Right atrium auricular region (tissue), 2 donors: ENCODE results near the gene TMEM170B. TPM values are rescaled to one million over a fixed set of nuclear protein-coding genes. Genes with fewer than 3 reads are reported as not detected.

Experiments used
- DNase-seq: peaks from one replicate; pipeline ENCODE4 v3.0.0-alpha.2; 2019; ENCODE audit warnings: low spot score
- H3K27ac ChIP-seq, 2 donors: fragments of 200-600 bp; sonication (generic); 1 replicate in 1 of 2; 2 replicates in 1 of 2; pipeline ENCODE4 v1.5.1; 2016 to 2019
- H3K27me3 ChIP-seq, 2 donors: fragments of 200-600 bp; sonication (generic); one replicate each; pipeline versions ENCODE4 v1.5.1 to v1.6.0; 2017 to 2019
- H3K36me3 ChIP-seq: fragments of 200-600 bp; sonication (generic); one replicate; pipeline ENCODE4 v1.5.1; 2016
- H3K4me1 ChIP-seq, 2 donors: fragments of 200-600 bp; sonication (generic); one replicate each; pipeline versions ENCODE4 v1.5.1 to v1.6.0; 2017 to 2019
- H3K4me3 ChIP-seq, 2 donors: fragments of 200-600 bp; sonication (generic); 1 replicate in 1 of 2; 2 replicates in 1 of 2; pipeline ENCODE4 v1.5.1; 2017 to 2019; ENCODE audit warnings: mild to moderate bottlenecking in 1 of 2, moderate library complexity in 1 of 2
- H3K9me3 ChIP-seq, 2 donors: fragments of 200-600 bp; sonication (generic); one replicate each; pipeline ENCODE4 v1.5.1; 2019
- CTCF ChIP-seq, 2 donors: fragments of 200-600 bp; sonication (generic); IDR thresholded peaks; one replicate each; pipeline ENCODE4 v1.5.1; 2019; ENCODE audit warnings: antibody characterized with exemption in 2 of 2
- total RNA-seq, 2 donors: library from RNA; depleted of rRNA; stranded (reverse); fragments of >200 nt; gene quantifications; one replicate each; pipeline ENCODE4 v1.1.0, GENCODE V29; 2016

Gene TMEM170B
- total RNA-seq, 2 donors from 2014 or later: 3.6 to 3.8 TPM

DNA sequence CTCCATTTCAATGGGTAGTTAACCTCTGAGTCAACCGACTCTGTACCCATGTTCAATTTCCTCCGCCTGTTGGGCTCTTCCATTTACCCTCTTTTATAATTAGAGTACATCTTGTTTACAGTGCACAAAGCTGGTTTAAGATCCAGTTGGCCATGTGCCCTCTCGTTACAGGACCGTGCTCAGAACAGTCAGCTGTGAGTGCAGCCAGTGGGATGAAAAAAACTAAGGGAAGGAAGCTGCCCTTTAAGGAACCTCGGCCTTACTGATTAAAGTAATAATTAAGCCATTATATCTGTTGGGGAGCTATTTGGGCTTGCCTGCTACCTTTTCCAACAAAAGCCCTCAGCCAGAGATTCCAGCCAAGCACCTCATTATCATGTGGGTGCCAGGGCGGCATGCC is 68.8 kb downstream of the TMEM170B start:
- peak; percentile 57 for DNase-seq
- H3K9me3 ChIP-seq: no peaks in the 10 kb centered on the region
- H3K4me1 ChIP-seq: peaks cover 0 to 46% of the 10 kb centered on the region in 2 donors
- H3K27me3 ChIP-seq: no peaks in the 10 kb centered on the region
- no peak overlapping the region for H3K4me3 ChIP-seq
- no peaks in the 10 kb centered on the region for H3K36me3 ChIP-seq
- TF ChIP-seq CTCF (IDR thresholded peaks at IDR 0.05): no peak
- peak overlapping the region in 1 of 2 donors; percentile 6 for H3K27ac ChIP-seq

GRCh38 chr6:11607383-11607782 is 69.8 kb downstream of the TMEM170B start:
- H3K36me3 ChIP-seq: no peaks in the 10 kb centered on the region
- H3K4me3 ChIP-seq: no peak overlapping the region
- H3K27ac ChIP-seq: peak overlapping the region in 1 of 2 donors; percentile 22
- no peaks in the 10 kb centered on the region for H3K27me3 ChIP-seq
- peaks cover 0 to 46% of the 10 kb centered on the region in 2 donors for H3K4me1 ChIP-seq
- DNase-seq: no peak
- TF ChIP-seq CTCF (IDR thresholded peaks at IDR 0.05): no peak
- H3K9me3 ChIP-seq: no peaks in the 10 kb centered on the region

DNA sequence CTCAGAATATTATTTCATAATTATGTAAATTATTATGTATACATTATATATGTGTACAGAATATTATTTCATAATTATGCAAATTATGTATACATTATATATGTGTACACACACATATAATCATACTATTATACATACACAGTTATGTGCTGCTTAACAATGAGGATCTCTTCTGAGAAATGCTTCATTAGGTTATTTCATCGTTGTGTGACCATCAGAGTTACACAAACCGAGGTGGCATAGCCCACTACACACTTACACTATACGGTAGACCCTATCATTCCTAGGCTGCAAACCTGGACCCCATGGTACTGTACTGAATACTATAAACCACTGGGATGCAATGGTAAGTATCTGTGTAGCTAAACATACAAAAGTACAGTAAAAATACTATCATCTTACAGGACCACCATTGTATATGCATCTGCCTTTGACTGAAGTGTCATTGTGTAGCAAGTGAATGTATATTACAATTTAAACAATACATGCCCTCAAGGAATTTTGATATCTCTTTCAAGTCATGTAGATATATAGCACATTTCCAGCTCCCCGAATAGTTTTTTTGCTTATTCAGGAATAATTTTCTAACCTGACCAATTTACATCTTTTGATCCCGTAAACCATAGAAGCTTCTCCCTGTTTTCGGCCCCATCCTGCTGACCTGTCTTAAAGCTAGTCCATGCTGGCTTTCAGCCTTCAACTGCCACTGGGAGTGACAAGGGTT is 71.2 kb downstream of the TMEM170B start:
- no peak overlapping the region for H3K4me3 ChIP-seq
- no peaks in the 10 kb centered on the region for H3K9me3 ChIP-seq
- H3K27ac ChIP-seq: peak overlapping the region in 1 of 2 donors; percentile 26
- peaks cover 0 to 50% of the 10 kb centered on the region in 2 donors for H3K4me1 ChIP-seq
- no peak for TF ChIP-seq CTCF (IDR thresholded peaks at IDR 0.05)
- DNase-seq: no peak
- no peaks in the 10 kb centered on the region for H3K27me3 ChIP-seq
- H3K36me3 ChIP-seq: no peaks in the 10 kb centered on the region

DNA sequence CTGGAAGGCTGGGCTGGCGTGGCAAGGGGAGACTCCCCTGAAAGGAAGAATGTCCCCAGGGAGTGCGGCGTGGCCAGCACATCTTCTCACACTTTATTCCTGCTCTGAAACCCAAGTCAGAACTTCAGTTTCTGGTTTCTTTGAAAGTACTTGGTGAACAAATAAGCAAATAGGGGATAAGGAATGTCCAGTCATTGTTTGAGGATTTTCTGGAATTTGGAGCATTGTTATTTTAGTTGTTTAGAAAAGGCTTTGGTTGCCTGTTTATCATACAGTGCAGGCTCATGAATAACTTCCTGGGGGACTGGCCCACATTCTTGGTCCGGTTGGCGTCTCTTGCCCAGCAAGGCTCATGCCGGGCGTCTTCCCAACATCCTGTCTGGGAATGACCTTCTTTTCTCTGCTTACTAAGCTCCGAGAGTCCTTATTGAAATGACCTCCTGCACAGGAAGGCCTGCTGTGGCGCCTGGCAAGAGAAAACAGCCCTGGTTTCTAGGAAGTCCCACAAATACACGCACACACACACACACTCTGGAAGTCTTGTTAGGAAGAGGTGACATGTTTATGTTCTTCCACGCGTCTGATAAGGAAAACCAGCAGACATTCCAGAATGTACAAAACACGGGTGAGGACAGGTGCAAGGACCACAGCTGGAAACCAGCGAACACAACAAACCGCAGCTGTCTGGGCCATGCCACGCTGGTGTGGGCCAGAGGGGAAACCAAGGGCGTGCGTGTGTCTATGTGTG is 71.9 kb downstream of the TMEM170B start:
- TF ChIP-seq CTCF (IDR thresholded peaks at IDR 0.05): no peak
- Histone ChIP-seq H3K36me3 (no peaks in the 10 kb centered on the region), H3K4me1 (peaks cover 0 to 53% of the 10 kb centered on the region in 2 donors), H3K9me3 (no peaks in the 10 kb centered on the region), H3K4me3 (no peak overlapping the region), H3K27me3 (no peaks in the 10 kb centered on the region), H3K27ac (peak overlapping the region in 1 of 2 donors; percentile 26)
- DNase-seq: peak; percentile 82

- peak overlapping the region in 1 of 2 donors; percentile 22 for H3K27ac ChIP-seq
- no peak overlapping the region for H3K4me3 ChIP-seq
- H3K4me1 ChIP-seq: peaks cover 0 to 24% of the 10 kb centered on the region in 2 donors
- no peaks in the 10 kb centered on the region for H3K36me3 ChIP-seq
- no peaks in the 10 kb centered on the region for H3K27me3 ChIP-seq
- H3K9me3 ChIP-seq: no peaks in the 10 kb centered on the region
- DNase-seq: no peak
- TF ChIP-seq CTCF (IDR thresholded peaks at IDR 0.05): no peak
Measured at GRCh38 chr6:11613336-11613735, 75.8 kb downstream of the TMEM170B start.
